ENCODE data around the gene FDXACB1. TPM values are rescaled to one million over a fixed set of nuclear protein-coding genes. Genes with fewer than 3 reads are reported as not detected.

The FDXACB1 gene
- total RNA-seq, 4 donors from 2014 or later = 1.7 to 7.4 (median 3.3) TPM; not detected in 1

DNA sequence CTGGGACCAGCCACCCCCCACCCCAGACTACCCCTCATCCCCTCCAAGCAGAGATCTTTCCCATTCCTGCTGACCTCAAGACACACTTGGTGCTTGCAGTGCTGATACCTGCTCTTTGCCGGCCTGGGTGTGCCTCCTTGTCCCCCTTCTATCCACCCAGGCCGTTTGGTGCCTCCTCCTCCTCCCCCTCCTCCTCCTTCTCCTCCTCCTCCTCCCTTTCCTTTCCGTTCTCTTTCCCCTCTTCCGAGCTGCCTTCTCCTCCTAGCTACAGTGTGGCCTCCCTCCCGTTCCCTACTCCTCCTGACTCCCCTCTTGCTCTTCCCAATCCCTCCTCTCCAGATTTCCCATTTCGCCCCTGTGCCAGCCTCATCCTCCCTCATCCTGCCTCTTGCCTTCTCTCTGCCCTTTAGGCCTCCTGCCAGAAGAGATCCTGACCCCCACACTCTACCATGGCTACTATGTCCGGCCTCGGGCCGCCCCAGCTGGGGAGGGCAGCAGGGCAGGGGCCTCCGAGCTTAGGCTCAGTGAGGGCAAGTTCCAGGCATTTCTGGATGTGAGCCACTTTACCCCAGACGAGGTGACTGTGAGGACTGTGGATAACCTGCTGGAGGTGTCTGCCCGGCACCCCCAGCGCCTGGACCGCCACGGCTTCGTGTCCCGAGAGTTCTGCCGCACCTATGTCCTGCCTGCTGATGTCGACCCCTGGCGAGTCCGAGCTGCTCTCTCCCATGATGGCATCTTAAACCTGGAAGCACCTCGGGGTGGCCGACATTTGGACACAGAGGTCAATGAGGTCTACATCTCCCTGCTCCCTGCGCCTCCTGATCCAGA lies 34.3 kb upstream of the FDXACB1 start:
- peak; percentile 50 to 52 for DNase-seq
- peak overlapping the region; percentile 45 to 54 for H3K4me3 ChIP-seq
- no peaks in the 10 kb centered on the region for H3K36me3 ChIP-seq
- no peaks in the 10 kb centered on the region for H3K4me1 ChIP-seq
- intact Hi-C loops (cut with DNase I; ENCODE audit: low total_unique reads) = no loop called here
- no peaks in the 10 kb centered on the region for H3K9me3 ChIP-seq
- TF ChIP-seq, protein P1, sequence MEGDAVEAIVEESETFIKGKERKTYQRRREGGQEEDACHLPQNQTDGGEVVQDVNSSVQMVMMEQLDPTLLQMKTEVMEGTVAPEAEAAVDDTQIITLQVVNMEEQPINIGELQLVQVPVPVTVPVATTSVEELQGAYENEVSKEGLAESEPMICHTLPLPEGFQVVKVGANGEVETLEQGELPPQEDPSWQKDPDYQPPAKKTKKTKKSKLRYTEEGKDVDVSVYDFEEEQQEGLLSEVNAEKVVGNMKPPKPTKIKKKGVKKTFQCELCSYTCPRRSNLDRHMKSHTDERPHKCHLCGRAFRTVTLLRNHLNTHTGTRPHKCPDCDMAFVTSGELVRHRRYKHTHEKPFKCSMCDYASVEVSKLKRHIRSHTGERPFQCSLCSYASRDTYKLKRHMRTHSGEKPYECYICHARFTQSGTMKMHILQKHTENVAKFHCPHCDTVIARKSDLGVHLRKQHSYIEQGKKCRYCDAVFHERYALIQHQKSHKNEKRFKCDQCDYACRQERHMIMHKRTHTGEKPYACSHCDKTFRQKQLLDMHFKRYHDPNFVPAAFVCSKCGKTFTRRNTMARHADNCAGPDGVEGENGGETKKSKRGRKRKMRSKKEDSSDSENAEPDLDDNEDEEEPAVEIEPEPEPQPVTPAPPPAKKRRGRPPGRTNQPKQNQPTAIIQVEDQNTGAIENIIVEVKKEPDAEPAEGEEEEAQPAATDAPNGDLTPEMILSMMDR (IDR thresholded peaks at IDR 0.05) = no peak
- no peak for TF ChIP-seq POLR2A (IDR thresholded peaks at IDR 0.05)
- H3K27ac ChIP-seq = peak overlapping the region; percentile 93 to 98
- H3K27me3 ChIP-seq = no peaks in the 10 kb centered on the region

- H3K27me3 ChIP-seq = no peaks in the 10 kb centered on the region
- H3K4me1 ChIP-seq = no peaks in the 10 kb centered on the region
- intact Hi-C loops (cut with DNase I; ENCODE audit: low total_unique reads) = no loop called here
- H3K4me3 ChIP-seq = peak within 1 kb of the TSS; percentile 45 to 54
- no peaks in the 10 kb centered on the region for H3K9me3 ChIP-seq
- H3K36me3 ChIP-seq = no peaks in the 10 kb centered on the region
- H3K27ac ChIP-seq = peak within 1 kb of the TSS; percentile 93 to 98
- TF ChIP-seq, protein P1 (IDR thresholded peaks at IDR 0.05) = no peak
- no peak for TF ChIP-seq POLR2A (IDR thresholded peaks at IDR 0.05)
- DNase-seq = peak; percentile 50 to 54
Measured at GRCh38 chr11:111912535-111912934, 33.6 kb upstream of the FDXACB1 start, which contains the start of gene HSPB2. TSS of gene HSPB2 (plus strand) at chr11:111912734. CDS start at chr11:111912830, 96 bp downstream.

DNA sequence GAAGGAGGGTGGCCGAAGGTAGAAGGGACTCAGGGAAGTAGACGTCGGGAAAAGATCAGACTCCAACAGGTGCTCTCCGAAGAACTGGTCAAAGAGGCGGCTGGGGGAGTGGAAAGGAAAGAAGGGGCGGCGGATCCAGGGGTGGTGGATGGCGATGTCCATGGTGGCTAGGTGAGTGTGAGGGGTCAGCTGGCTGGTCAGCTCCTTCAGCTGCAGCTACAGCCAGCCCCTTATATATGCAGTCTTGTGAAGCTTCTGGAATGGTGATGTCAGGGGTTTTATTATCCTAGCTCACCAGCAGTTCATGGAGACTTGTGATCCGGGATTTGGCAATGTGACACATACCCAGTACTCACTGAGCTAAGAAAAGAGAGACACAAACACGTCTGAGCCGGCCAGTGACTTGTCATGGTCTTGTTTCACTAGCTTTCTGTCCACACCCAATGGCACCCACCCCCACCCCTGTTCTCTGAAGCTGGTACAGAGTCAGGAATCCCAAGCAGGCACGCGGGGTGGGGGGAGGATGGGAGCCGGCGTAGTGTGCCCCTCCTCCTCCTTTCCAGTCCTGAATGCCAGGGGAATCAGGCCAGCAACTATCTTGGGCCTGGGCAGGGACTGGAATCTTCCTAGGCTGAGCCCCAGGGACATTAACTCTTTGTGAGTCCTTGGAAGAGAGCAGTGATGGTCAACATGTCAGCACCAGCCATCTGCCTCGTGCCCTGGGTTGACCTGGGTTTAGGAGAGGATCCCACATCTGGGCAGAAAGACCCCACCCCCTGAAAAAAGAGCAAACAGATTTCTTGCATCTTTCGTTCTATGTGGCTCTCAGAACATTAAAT lies 32.8 kb upstream of the FDXACB1 start, which contains the start of gene CRYAB:
TSS of gene CRYAB (minus strand) at position 208 of the 839 bp plus-strand sequence. CDS start at position 162, 46 bp downstream.
- TF ChIP-seq, protein P1 (IDR thresholded peaks at IDR 0.05) = peak in 1 of 4 experiments; percentile 1
- TF ChIP-seq POLR2A (IDR thresholded peaks at IDR 0.05) = peak; percentile 47 to 48
- H3K4me3 ChIP-seq = peak within 1 kb of the TSS; percentile 45 to 54
- H3K36me3 ChIP-seq = no peaks in the 10 kb centered on the region
- no peaks in the 10 kb centered on the region for H3K9me3 ChIP-seq
- DNase-seq = peak; percentile 86 to 88
- no peaks in the 10 kb centered on the region for H3K27me3 ChIP-seq
- H3K4me1 ChIP-seq = no peaks in the 10 kb centered on the region
- H3K27ac ChIP-seq = peak within 1 kb of the TSS; percentile 93 to 98
- intact Hi-C loops (cut with DNase I; ENCODE audit: low total_unique reads) = no loop called here

DNA sequence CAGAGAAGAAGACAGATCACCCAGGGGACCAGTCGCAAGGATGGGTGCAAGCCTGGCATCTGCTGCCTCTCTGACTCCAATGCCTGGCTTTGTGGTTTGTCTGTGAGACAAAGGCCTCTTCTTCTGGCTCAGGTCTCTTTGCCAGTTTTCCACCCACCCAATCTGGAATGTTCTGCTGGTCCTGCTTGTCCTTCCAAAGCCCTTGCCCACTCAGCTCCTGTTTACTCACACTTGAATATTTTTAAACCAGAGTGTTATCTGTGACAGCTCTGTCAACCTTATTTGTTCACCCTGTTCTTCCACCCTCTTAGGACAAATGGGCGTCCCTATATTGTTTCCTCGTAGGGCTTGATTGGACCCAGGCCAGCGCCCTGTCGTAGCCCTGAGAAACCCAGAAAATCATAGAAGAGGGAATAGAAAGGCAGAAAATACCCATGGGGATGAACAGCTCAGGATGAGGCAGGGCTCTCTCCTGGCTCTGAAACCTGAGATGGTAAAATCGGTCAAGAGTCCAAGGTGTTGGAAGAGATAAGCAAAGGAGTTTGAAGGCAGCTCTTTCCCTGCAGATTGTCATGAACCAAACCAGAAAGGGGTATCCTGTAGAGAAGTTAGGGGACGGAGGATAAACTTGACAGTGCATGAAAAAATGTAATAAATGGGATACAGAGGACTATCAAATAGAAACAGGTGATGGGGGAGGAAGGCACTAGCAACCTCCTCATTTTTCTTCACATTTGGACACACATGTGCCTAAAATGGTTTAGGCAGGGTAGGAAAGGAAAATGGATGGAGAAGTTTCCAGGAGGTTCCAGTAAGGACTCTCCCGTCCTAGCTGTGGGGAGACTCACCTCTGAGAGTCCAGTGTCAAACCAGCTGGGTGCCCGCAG lies 32.0 kb upstream of the FDXACB1 start:
- Histone ChIP-seq H3K9me3 (no peaks in the 10 kb centered on the region), H3K4me1 (no peaks in the 10 kb centered on the region), H3K27me3 (no peaks in the 10 kb centered on the region), H3K27ac (peak overlapping the region; percentile 93 to 98), H3K4me3 (peak overlapping the region; percentile 45 to 54), H3K36me3 (no peaks in the 10 kb centered on the region)
- no peak for DNase-seq
- intact Hi-C loops (cut with DNase I; ENCODE audit: low total_unique reads) = no loop called here
- TF ChIP-seq POLR2A (IDR thresholded peaks at IDR 0.05) = no peak
- TF ChIP-seq, protein P1 (IDR thresholded peaks at IDR 0.05) = no peak

Measured in uterus (tissue), 4 donors.